Ovary (tissue), 9 donors: Measurements from ENCODE around the gene ASIC2. TPM values are rescaled to one million over a fixed set of nuclear protein-coding genes. Genes with fewer than 3 reads are reported as not detected.

Experiments used
- DNase-seq, 5 donors: peaks; one replicate each; pipeline ENCODE4 v3.0.0-alpha.2; 2019 to 2020
- H3K27ac ChIP-seq, 2 donors: fragments of 200-600 bp; one replicate each; pipeline versions ENCODE4 v1.5.1 to v1.8.0; 2019 to 2022
- H3K27me3 ChIP-seq: fragments of 200-600 bp; one replicate; pipeline ENCODE4 v1.8.0; 2022
- H3K36me3 ChIP-seq: fragments of 200-600 bp; sonication (generic); one replicate; pipeline ENCODE4 v1.5.1; 2019
- H3K4me1 ChIP-seq: one replicate; pipeline ENCODE4 v1.8.1; 2013; ENCODE audit warnings: mild to moderate bottlenecking, moderate library complexity; ENCODE audit not compliant: insufficient read depth
- H3K4me3 ChIP-seq: fragments of 200-600 bp; sonication (generic); one replicate; pipeline ENCODE4 v1.5.1; 2017
- H3K9me3 ChIP-seq, 2 donors: fragments of 200-600 bp in 1 of 2; sonication (generic) in 1 of 2; one replicate each; pipeline versions ENCODE4 v1.5.1 to v1.8.1; 2013 to 2019; ENCODE audit warnings: mild to moderate bottlenecking in 1 of 2, moderate library complexity in 1 of 2
- EP300 ChIP-seq: sonication (generic); formaldehyde crosslinking; IDR thresholded peaks from one replicate; pipeline ENCODE4 v1.6.1; 2017; ENCODE audit warnings: antibody characterized with exemption
- POLR2A ChIP-seq: fragments of 450-650 bp; IDR thresholded peaks from one replicate; pipeline ENCODE4 v1.6.1; 2017; ENCODE audit warnings: antibody characterized with exemption, mild to moderate bottlenecking, moderate library complexity
- WGBS, 3 donors: extraction: QIAGEN DNeasy Blood & Tissue Kit in 1 of 3; methylation state at CpG; one replicate each; pipeline versions ENCODE4 v1.1.5 to v1.1.7; 2013 to 2017; 5-methylcytosine and 5-hydroxymethylcytosine counted together
- intact Hi-C, 4 donors: fragments of 100-400 bp; cut with DNase I; formaldehyde crosslinking; loops; one replicate each; pipeline versions ENCODE4 v1.11.0 to v1.15.1; 2022 to 2023
- polyA plus RNA-seq, 2 donors: library from polyadenylated mRNA; stranded (reverse); fragments of 200-250 nt in 1 of 2; fragments of 350-450 nt in 1 of 2; fragmentation: Illumina TruSeq in 1 of 2; extraction: RNeasy Lipid Tissue Mini Kit (QIAGEN cat#74804) in 1 of 2; gene quantifications; one replicate each; pipeline ENCODE4 v1.2.3, GENCODE V29; 2013 to 2014
- total RNA-seq, 7 donors: library from RNA; depleted of rRNA in 2 of 7; stranded (reverse); fragments of >200 nt in 2 of 7; fragmentation: NEBNext Ultra II Directional in 3 of 7; extraction: Animal tissue kit (Norgen Biotek cat#: 25700) in 3 of 7; gene quantifications; one replicate each; pipeline versions ENCODE4 v1.1.0 to v1.2.4, GENCODE V29; 2016 to 2023
- TF ChIP-seq, protein P1 (sequence below), 3 donors: fragments of 450-650 bp in 2 of 3; fragments of 200-600 bp in 1 of 3; IDR thresholded peaks; one replicate each; pipeline versions ENCODE4 v1.5.1 to v1.8.0; 2016 to 2022; ENCODE audit warnings: antibody characterized with exemption in 3 of 3, mild to moderate bottlenecking in 1 of 3
- donor health status: DM: no; HTN: no; CAD: no; lungs with moderate emphysema.
- donor health status: DM: no; HTN: no; CAD: no.
- donor health status: Bipolar disorder and iron deficiency.
- donor health status: DM: yes; HTN: yes; CAD: no.
- donor health status: DM: no; HTN: no; CAD: no.
- donor health status: DM: yes; HTN: yes; CAD: no.

ASIC2 gene
- total and polyA plus RNA-seq, 9 donors, result 0.04 to 1.3 (median 0.24) TPM; not detected in 2

DNA sequence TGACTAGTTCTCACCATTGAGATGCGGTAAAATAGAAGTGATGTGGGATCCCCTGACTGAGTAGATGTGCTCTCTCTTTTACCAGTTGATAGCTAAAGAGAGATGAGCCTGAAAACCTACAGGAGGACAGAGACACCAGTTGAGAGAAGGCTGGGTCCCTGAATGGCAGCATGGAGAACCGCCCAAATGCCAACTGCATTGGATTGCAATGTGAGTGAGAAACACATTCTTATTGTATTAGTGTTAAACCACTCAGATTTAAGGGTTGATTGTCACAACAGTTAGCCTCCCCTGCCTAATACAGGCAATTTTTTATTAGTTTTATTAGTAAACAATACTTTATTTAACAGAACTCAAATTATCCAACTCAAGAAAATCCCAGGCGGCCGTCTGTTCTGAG lies 240.2 kb downstream of the ASIC2 start:
- intact Hi-C loops, result no loop called here
- no peaks in the 10 kb centered on the region for H3K36me3 ChIP-seq
- 82 to 91% (median 86%) methylated on average over 4 of the region's 4 CpGs for WGBS, 3 donors
- no peak for DNase-seq
- TF ChIP-seq, protein P1, sequence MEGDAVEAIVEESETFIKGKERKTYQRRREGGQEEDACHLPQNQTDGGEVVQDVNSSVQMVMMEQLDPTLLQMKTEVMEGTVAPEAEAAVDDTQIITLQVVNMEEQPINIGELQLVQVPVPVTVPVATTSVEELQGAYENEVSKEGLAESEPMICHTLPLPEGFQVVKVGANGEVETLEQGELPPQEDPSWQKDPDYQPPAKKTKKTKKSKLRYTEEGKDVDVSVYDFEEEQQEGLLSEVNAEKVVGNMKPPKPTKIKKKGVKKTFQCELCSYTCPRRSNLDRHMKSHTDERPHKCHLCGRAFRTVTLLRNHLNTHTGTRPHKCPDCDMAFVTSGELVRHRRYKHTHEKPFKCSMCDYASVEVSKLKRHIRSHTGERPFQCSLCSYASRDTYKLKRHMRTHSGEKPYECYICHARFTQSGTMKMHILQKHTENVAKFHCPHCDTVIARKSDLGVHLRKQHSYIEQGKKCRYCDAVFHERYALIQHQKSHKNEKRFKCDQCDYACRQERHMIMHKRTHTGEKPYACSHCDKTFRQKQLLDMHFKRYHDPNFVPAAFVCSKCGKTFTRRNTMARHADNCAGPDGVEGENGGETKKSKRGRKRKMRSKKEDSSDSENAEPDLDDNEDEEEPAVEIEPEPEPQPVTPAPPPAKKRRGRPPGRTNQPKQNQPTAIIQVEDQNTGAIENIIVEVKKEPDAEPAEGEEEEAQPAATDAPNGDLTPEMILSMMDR (IDR thresholded peaks at IDR 0.05), result no peak
- no peak for TF ChIP-seq EP300
- no peak for TF ChIP-seq POLR2A
- H3K27me3 ChIP-seq, result no peaks in the 10 kb centered on the region
- H3K9me3 ChIP-seq, result no peaks in the 10 kb centered on the region
- no peaks in the 10 kb centered on the region for H3K4me1 ChIP-seq
- no peak overlapping the region for H3K4me3 ChIP-seq
- no peak overlapping the region for H3K27ac ChIP-seq

GRCh38 chr17:33050611-33051140 lies 242.4 kb downstream of the ASIC2 start:
- TF ChIP-seq EP300 (no peak), POLR2A (no peak)
- TF ChIP-seq, protein P1 (IDR thresholded peaks at IDR 0.05), result no peak
- H3K4me3 ChIP-seq, result no peak overlapping the region
- intact Hi-C loops, result no loop called here
- H3K36me3 ChIP-seq, result no peaks in the 10 kb centered on the region
- H3K9me3 ChIP-seq, result no peaks in the 10 kb centered on the region
- no peaks in the 10 kb centered on the region for H3K4me1 ChIP-seq
- H3K27ac ChIP-seq, result no peak overlapping the region
- H3K27me3 ChIP-seq, result no peaks in the 10 kb centered on the region
- no peak for DNase-seq
- 67 to 81% (median 71%) methylated on average over 1 of the region's 1 CpG for WGBS, 3 donors

DNA sequence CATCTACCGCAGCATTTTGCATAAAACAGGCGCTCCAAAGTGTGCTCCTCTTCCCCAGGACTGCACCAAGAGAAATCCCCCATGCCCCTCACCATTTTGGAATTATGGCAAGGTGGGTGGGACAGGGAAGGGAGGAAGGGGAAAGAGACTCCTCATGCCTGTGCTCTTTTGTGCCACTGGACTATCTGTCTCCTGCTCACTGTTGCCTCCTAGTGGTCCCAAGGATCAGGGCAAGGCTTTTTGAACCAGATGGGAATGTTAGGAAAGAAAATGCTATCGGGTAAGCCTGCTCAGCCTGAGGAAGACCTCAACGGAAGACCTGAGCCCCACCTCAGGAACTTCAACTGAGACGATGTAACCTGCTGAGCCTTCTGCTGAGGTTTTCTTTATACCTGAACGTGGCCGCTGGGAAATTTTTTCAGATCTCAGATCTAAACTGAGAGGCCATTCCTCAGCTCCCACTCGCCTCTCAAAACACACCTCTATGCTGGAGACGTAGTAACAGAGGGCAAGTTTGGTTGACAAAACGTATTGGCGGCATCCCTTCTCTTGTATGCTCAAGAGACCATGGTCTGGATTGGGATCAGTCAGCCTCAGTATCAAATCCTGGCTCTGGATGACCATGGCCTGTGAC lies 243.2 kb downstream of the ASIC2 start:
- no peaks in the 10 kb centered on the region for H3K4me1 ChIP-seq
- H3K27ac ChIP-seq, result no peak overlapping the region
- intact Hi-C loops, result no loop called here
- DNase-seq, result peak in 1 of 5 donors; percentile 29
- H3K4me3 ChIP-seq, result no peak overlapping the region
- 51 to 67% (median 56%) methylated on average over 11 of the region's 11 CpGs for WGBS, 3 donors
- H3K36me3 ChIP-seq, result no peaks in the 10 kb centered on the region
- H3K9me3 ChIP-seq, result no peaks in the 10 kb centered on the region
- H3K27me3 ChIP-seq, result no peaks in the 10 kb centered on the region
- TF ChIP-seq POLR2A (no peak), EP300 (no peak)
- TF ChIP-seq, protein P1 (IDR thresholded peaks at IDR 0.05), result no peak

DNA sequence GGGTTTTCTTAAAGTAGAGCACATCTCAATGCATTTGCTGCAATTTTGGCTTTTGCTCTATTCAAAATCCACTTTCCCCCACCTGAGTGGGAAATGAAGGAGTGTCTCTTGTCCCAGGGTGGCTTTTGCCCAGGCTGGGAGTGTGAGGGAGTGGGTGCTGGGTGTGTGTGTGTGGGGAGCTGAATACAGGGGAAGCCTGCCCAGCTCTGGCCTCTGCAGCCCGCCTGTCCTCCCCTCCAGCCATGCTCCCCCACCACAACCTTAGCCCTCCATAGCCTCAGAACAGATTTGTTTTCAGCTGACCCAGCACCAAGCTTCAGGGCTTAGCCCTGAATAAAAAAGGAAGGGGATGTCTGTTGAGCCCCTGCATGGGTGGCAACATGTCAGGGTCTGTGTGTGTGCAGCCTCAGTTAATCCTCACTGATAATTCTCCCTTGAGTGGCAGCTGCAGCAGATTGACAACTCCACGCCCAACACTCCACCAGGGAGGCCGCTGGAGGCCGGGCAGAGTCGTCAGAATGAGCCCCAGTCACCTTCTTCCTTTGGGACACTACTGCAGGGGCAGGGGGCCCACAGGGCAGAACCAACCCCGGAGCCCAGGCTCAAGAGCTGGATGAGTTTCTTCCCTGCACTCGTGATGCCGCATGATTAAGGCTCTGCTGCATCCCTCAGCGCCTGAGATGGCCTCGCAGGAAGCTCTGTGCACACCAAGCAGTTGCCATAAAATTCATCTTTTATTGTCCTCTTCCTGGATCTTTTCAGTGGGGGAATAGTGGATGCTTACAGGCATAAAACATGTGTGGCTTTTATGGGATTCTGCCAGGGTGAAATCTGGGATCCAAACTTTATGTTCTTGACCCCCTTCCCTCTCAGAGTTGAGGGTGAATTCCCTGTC lies 246.5 kb downstream of the ASIC2 start:
- WGBS, 3 donors, result 61 to 70% (median 63%) methylated on average over 10 of the region's 10 CpGs
- intact Hi-C loops, result no loop called here
- TF ChIP-seq POLR2A, result no peak
- TF ChIP-seq, protein P1 (IDR thresholded peaks at IDR 0.05), result no peak

More for the DNA sequence above, 246.5 kb downstream of the ASIC2 start:
- Histone ChIP-seq H3K27me3 (no peaks in the 10 kb centered on the region), H3K36me3 (no peaks in the 10 kb centered on the region), H3K4me3 (no peak overlapping the region), H3K4me1 (no peaks in the 10 kb centered on the region), H3K9me3 (no peaks in the 10 kb centered on the region), H3K27ac (no peak overlapping the region)
- no peak for DNase-seq
